Skin epidermis (tissue), 12 donors: ENCODE measurements around the gene PPAN.

Experiments used
- H3K27ac ChIP-seq, 21 experiments: fragments of 200-600 bp; sonication (generic) in 11 of 21; one replicate each; pipeline ENCODE4 v1.5.0; 2020; ENCODE audit warnings: mild to moderate bottlenecking in 3 of 21, inconsistent platforms in 2 of 21, moderate library complexity in 2 of 21
- H3K4me3 ChIP-seq, 7 experiments: fragments of 200-600 bp; sonication (generic) in 2 of 7; one replicate each; pipeline ENCODE4 v1.5.0; 2020; ENCODE audit warnings: inconsistent platforms in 2 of 7, mild to moderate bottlenecking in 2 of 7, moderate library complexity in 1 of 7

PPAN gene, protein sequence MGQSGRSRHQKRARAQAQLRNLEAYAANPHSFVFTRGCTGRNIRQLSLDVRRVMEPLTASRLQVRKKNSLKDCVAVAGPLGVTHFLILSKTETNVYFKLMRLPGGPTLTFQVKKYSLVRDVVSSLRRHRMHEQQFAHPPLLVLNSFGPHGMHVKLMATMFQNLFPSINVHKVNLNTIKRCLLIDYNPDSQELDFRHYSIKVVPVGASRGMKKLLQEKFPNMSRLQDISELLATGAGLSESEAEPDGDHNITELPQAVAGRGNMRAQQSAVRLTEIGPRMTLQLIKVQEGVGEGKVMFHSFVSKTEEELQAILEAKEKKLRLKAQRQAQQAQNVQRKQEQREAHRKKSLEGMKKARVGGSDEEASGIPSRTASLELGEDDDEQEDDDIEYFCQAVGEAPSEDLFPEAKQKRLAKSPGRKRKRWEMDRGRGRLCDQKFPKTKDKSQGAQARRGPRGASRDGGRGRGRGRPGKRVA

GRCh38 chr19:10106100-10106936 lies at the start of gene PPAN:
Gene PPAN (plus strand): TSS chr19:10106362. CDS start chr19:10106395, 33 bp downstream.
- Histone ChIP-seq H3K4me3 (peak within 1 kb of the TSS; percentile 51 to 92 (median 83)), H3K27ac (peak within 1 kb of the TSS; percentile 62 to 96 (median 89))

GRCh38 chr19:10061717-10062310 lies 44.3 kb upstream of the PPAN start:
- Histone ChIP-seq H3K27ac (no peak overlapping the region), H3K4me3 (no peak overlapping the region)

- H3K4me3 ChIP-seq: no peak overlapping the region
- H3K27ac ChIP-seq: no peak overlapping the region
Measured at GRCh38 chr19:10068205-10068604, 38.0 kb upstream of the PPAN start.

- Histone ChIP-seq H3K27ac (no peak overlapping the region), H3K4me3 (no peak overlapping the region)
Measured at GRCh38 chr19:10069046-10069445, 37.1 kb upstream of the PPAN start.

DNA sequence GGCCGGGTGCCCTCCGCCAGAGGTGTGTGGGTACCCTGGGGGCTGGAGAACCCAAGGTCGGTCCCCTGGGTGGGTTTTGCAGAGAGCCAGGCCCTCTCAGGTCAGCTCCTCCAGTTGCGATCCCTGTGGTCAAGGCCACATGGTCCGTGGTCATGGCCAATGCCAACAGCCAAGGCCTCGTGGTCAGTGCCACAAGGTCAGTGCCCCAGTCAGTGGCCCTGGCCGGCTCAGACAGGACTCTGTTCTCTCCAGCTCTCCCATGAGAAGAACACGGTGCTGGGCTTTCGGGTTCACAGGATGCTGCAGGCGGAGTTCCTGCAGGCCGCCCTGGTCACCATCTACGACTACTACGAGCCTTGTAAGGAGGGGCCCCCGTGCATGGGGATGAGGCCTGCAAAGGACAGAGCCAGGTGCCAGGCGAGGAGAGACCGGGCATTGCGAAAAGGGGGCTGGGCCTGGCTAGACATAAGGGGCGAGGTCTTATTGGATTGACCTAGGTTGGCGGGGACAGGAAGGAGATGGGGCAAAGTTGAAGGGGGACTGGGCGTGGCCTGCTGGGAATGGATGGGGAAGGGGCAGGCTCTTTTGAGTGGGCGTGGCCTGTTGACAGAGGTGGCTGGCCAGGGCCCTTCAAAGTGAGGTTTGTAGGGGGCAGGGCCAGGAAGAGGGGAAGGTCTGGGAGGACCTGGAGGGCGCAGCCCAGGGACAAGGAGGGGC lies 35.3 kb upstream of the PPAN start:
- Histone ChIP-seq H3K4me3 (no peak overlapping the region), H3K27ac (no peak overlapping the region)

GRCh38 chr19:10074153-10074552 lies 32.0 kb upstream of the PPAN start:
- no peak overlapping the region for H3K27ac ChIP-seq
- H3K4me3 ChIP-seq: no peak overlapping the region

DNA sequence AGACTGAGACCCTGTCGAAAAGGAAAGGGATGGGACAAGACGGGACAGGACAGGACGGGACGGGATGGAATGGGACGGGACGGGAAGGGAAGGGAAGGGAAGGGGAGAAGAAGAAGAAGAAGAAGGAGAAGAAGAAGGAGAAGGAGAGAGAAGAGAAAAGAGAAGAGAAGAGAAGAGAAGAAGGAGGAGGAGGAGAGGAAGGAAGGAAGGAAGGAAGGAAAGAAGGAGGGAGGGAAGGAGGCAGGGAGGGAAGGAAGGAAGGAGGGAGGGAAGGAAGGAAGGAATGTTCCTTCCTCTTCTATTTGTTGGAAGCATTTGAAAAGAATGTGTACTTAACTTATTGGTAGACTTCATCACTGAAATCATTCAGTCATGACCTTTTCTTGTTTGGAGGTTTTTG lies 29.6 kb upstream of the PPAN start:
- Histone ChIP-seq H3K27ac (no peak overlapping the region), H3K4me3 (no peak overlapping the region)

GRCh38 chr19:10078329-10078728 lies 27.8 kb upstream of the PPAN start:
- Histone ChIP-seq H3K4me3 (no peak overlapping the region), H3K27ac (no peak overlapping the region)

DNA sequence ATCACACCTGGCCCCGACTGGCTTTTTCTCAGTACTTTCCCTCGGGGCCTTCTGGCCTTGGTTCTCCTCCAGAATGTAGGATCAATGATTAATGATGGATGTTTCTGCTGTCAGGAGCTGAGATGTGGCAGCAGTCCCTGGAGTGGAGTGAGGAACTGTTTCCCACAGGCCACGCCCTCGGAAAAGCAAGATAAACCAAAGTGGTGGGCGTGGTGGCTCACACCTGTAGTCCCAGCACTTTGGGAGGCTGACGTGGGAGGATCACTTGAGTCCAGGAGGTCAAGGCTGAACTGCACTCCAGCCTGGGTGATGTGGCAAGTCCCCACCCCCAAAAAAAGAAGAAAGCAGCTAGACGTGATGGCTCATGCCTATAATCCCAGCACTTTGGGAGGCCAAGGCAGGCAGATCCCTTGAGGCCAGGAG lies 27.1 kb upstream of the PPAN start:
- Histone ChIP-seq H3K27ac (no peak overlapping the region), H3K4me3 (no peak overlapping the region)

- no peak overlapping the region for H3K4me3 ChIP-seq
- H3K27ac ChIP-seq: no peak overlapping the region
Measured at GRCh38 chr19:10083911-10084310, 22.3 kb upstream of the PPAN start.

DNA sequence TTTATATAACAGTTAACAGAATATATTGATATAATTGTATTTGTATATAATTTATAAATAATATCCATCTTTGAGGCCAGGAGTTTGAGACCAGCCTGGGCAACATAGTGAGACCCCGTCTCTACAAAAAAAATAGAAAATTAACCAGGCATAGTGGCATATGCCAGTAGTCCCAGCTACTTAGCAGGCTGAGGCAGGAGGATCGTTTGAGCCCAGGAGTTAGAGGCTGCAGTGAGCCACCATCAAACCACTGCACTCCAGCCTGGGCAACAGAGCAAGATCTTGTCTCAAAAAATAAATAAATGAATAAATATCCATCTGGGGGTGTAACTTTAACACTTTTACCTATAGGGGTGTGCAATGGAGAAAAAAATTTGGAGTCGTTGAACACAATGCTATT lies 21.4 kb upstream of the PPAN start:
- Histone ChIP-seq H3K27ac (no peak overlapping the region), H3K4me3 (no peak overlapping the region)

DNA sequence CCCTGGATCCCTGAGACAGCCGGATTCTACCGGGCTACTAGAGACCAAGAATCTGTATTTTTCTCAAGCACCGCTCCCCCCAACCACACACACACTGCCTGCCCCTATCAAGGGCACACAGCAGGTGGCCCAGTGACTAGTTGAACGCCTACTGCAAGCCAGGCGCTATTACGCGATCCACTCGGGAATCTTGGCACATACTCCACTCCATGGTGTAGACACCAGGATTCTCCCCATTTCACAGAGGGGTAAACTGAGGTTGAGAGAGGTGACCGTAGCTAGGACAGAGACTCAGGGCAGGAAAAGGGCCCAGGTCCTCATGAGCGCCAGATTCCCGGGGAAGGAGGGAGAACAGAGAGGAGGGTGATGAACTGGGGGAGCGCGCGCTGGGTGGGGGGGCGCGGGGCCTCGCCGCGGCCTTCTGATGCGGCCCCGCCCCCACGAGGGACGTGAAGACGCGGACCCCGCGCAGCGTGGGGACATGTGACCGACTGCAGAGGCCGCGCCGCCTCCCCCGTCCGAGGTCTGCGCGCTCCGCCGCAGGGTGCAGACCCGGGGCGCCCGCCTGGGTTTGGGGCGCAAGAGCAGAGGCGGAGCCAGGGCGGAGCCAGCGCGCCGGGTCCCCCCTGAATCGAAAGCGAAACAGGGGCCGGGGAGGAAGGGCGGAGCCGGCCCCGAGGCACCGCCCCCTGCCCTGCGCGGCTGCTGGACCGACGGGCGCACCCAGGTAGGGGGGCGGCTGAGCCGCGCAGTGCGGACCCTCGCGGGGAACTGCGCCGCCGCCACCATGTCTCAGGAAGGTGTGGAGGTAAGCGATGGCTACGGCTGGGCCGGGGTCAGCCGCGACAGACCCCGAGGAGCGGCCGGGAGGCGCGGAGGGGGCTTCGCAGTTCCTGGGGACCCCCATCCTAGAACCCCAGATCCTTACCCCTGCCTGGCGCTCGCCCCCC lies 20.2 kb upstream of the PPAN start, which contains the start of gene SHFL:
TSS of gene SHFL (plus strand) at position 677 of the 950 bp plus-strand sequence. CDS start at position 788, 111 bp downstream.
- Histone ChIP-seq H3K4me3 (peak within 1 kb of the TSS; percentile 66 to 100 (median 96)), H3K27ac (peak within 1 kb of the TSS; percentile 25 to 97 (median 89))

GRCh38 chr19:10086591-10087192 lies 19.5 kb upstream of the PPAN start:
- Histone ChIP-seq H3K27ac (peak overlapping the region; percentile 25 to 97 (median 89)), H3K4me3 (peak overlapping the region; percentile 66 to 100 (median 96))

DNA sequence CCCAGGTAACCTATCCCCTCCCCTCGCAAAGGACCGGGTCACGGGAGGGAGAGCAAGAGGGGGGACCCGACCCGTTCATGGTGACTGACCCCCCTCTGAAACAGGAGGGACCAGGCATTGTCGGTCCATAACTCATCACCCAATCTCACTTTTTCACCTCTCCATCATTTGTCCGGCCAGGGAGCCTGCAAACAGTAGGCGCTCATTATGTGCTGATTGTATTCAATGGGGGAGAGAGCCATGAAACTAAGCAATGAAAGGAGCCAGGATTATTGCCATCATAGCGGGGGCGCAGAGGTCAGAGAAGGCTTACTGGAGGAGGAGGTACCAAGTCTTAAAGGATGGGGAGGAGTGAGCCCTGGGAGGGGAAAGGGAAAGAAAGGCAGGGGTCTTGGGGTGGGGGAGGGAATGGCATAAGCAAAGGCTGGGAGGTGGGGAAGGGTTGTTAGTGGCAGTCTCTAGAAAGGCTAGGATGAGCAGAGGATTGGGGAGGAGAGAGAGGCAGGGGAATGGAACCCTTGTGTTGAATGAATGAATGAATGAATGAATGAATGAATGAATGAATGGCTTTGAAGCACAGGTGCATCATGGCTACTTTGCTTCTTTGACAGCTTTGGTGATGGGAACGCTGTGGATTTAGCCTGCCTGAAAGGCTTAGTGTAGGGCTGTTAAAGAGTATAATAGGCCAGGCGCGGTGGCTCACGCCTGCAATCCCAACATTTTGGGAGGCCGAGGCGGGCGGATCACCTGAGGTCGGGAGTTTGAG lies 18.7 kb upstream of the PPAN start:
- peak overlapping the region in 14 of 21 experiments; percentile 78 to 97 (median 90) for H3K27ac ChIP-seq

DNA sequence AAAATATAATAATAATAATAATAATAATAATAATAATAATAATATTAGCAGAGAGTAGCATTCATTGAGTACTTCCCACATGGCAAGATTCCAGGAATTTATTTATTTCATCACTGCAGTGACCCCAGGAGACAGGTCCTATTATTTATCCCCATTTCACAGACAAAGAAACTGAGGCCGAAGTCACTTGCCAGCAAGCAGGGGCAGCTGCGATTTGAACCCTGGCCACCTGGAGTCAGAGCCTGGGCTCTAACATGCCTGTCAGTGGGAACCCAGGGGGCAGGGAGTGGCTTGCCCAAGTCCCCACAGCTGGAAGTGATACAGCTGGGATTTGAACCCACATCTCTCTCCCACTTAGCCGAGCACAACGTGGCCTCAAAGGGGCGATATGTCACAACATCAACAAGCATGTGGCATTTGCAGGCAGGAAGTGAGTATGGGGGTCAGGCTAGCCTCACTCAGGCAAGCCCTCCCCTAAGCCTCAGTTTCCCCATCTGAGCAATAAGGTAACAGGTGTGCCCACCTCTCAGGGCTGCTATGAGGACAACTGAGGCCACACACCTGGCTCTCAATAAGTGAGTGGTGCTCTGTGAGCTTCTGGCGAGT lies 17.1 kb upstream of the PPAN start:
- H3K4me3 ChIP-seq: no peak overlapping the region
- no peak overlapping the region for H3K27ac ChIP-seq

More for the DNA sequence above, 18.7 kb upstream of the PPAN start:
- H3K4me3 ChIP-seq: peak overlapping the region; percentile 66 to 100 (median 96)

DNA sequence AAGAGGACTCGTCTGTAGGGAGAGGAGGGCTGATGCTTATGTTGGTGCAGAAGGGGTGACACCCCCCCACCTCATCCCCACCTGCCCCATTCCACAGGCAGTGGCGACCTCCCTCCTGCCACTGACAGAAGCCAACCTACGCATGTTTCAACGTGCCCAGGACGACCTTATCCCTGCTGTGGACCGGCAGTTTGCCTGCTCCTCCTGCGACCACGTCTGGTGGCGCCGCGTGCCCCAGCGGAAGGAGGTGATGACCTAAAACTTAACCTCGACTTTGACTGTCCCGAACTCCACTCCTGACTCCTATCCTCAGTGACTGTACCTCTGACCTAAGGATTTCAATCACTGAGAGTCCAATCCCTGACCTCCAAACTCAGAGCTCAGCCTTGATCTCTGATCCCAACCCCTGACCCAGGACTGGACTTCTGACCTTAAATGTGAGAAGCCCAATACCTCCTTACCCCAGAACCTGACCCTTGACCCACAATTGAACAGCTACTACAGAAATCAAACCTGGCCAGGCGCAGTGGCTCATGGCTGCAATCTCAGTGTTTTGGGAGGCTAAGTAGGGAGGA lies 16.3 kb upstream of the PPAN start:
- H3K4me3 ChIP-seq: no peak overlapping the region
- no peak overlapping the region for H3K27ac ChIP-seq

- Histone ChIP-seq H3K27ac (no peak overlapping the region), H3K4me3 (no peak overlapping the region)
Measured at GRCh38 chr19:10091370-10091687, 14.8 kb upstream of the PPAN start.
